22Rv1 (cell line): Measurements from ENCODE around the gene NADK2.

ENCODE experiments used
- H3K27ac ChIP-seq: fragments of 450-650 bp; 2 replicates; pipeline ENCODE4 v1.5.1; 2017
- CTCF ChIP-seq: fragments of 450-650 bp; IDR thresholded peaks from 2 replicates; pipeline ENCODE4 v1.5.1; 2017; ENCODE audit warnings: mild to moderate bottlenecking
- ZFX ChIP-seq: fragments of 450-650 bp; IDR thresholded peaks from 2 replicates; pipeline ENCODE4 v1.6.1; 2017; ENCODE audit warnings: antibody characterized with exemption, borderline replicate concordance

Gene NADK2

GRCh38 chr5:36264202-36264760 is 22.6 kb upstream of the NADK2 start:
- no peak for TF ChIP-seq ZFX
- no peak for TF ChIP-seq CTCF
- no peak overlapping the region for H3K27ac ChIP-seq

- no peak overlapping the region for H3K27ac ChIP-seq
- TF ChIP-seq ZFX, result no peak
- TF ChIP-seq CTCF, result no peak
Observed at GRCh38 chr5:36261186-36261585, 19.5 kb upstream of the NADK2 start.

DNA sequence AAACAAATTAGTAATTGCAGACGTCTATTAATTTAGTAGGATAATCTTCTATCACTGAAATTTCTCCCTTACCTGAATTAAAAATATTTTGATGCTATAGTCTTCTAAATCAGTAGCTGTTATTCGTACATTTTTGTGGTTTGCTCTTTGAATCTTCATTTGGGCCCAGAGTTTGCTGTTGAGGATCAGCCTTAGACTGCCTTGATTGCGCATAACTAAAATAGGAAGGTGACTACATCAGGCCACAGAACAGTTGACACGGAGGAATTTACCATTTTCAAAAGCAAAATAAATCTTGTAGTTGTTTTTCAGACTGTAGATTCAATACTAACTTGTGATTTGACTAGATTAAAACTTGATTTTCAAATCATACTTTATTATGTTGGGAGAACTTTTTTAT is 11.8 kb upstream of the NADK2 start:
- H3K27ac ChIP-seq, result no peak overlapping the region
- no peak for TF ChIP-seq ZFX
- TF ChIP-seq CTCF, result no peak

- TF ChIP-seq ZFX, result no peak
- no peak for TF ChIP-seq CTCF
- no peak overlapping the region for H3K27ac ChIP-seq
Observed at GRCh38 chr5:36252722-36253365, 11.1 kb upstream of the NADK2 start.

DNA sequence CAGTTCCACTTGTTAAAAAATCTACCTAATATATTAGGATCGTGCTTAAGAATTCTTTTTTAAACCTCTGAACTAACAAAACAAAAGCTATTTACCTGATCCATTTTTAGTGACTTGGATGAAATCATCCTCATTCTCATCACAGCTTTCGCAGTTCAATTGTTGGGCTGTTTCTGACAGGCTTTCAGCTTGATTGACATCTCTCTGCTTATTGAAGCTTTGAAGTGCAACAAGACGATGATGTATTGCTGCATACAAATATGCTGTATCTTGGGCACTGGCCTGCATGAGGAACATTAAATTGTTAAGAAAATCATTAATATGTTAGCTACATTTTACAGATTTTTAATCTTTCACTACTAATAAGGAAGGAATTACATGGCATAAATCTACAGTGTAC is 9.5 kb upstream of the NADK2 start:
- no peak for TF ChIP-seq ZFX
- TF ChIP-seq CTCF, result no peak
- no peak overlapping the region for H3K27ac ChIP-seq

DNA sequence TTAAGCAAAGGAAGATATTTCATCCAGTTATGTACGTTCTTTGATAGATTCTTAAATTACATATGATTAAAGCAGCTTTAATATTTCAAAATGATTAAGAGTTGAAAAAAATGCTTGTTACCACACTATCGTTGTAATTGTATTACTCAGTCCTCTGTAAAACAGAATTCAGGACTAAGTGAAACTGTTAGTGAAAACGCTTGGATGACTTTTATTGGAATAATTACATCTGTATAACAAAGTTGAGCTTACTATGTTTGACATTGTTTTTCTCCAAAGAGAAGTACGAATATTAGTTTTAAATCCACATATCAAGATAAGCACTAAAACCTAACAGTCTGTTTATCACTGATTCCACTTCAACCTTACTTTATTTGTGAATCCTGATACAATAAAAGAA is 8.7 kb upstream of the NADK2 start:
- TF ChIP-seq CTCF, result no peak
- TF ChIP-seq ZFX, result no peak
- no peak overlapping the region for H3K27ac ChIP-seq

DNA sequence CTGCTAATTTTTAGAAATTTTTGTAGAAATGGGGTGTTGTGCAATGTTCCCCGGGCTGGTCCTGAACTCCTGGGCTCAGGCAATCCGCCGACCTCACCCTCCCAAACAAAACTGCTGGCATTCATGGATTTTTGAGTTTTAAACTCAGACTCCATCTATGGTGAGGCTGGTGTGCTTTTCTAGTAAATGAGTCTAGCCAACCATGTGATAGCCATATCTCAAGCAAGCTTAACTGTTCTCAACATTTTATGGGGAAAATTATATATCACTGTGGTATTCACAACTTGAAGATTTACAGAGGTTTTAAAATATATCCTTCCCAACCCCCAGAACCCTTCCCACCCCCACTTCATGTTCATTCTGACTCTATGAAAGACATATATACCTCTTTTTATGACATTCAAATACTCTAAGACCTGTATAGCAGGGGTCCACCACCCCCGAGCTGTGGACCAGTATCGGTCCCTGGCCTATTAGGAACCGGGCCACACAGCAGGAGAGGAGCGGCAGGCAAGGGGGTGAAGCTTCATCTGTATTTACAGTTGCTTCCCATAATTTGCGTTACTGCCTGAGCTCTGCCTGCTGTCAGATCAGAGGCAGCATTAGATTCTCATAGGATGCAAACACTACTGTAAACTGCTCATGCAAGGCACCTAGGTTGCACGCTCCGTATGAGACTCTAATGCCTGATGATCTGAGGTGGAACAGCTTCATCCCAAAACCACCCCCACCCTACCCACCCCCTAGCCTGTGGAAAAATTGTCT is 4.5 kb upstream of the NADK2 start:
- H3K27ac ChIP-seq, result no peak overlapping the region
- TF ChIP-seq CTCF (no peak), ZFX (no peak)
